ENCODE measurements around the gene AFDN. TPM values are rescaled to one million over a fixed set of nuclear protein-coding genes. Genes with fewer than 3 reads are reported as not detected.

The AFDN gene
- 1 to 10 TPM in 1 of 3 donors, under 1 TPM in 1, not detected in 1; 0.27 to 1.5 TPM for polyA plus RNA-seq

- peak within 1 kb of the TSS; percentile 85 to 90 (median 88) for H3K4me3 Mint-ChIP-seq
- H3K4me1 Mint-ChIP-seq: peaks cover 17 to 27% of the 10 kb centered on the region in 2 donors
- no peak for DNase-seq
- H3K9me3 Mint-ChIP-seq: peaks cover 0 to 7% (median 0%) of the 10 kb centered on the region in 6 donors
- peaks cover 0 to 3% (median 0%) of the 10 kb centered on the region in 3 donors for H3K36me3 Mint-ChIP-seq
- H3K27me3 Mint-ChIP-seq (ENCODE audit: low read depth in 3 of 3): peaks cover 25 to 49% (median 36%) of the 10 kb centered on the region in 3 donors
- peak within 1 kb of the TSS in 4 of 6 donors; percentile 5 to 67 (median 47) for H3K27ac Mint-ChIP-seq
Observed at GRCh38 chr6:167826896-167827582, at the start of gene AFDN. AFDN (plus strand) TSS chr6:167826911; CDS start chr6:167827133, 222 bp downstream.

- Mint-ChIP-seq H3K4me1 (no peaks in the 10 kb centered on the region), H3K9me3 (no peaks in the 10 kb centered on the region), H3K27ac (no peak overlapping the region), H3K27me3 (ENCODE audit: low read depth in 3 of 3) (peaks cover 0 to 8% (median 0%) of the 10 kb centered on the region in 3 donors), H3K4me3 (no peak overlapping the region), H3K36me3 (no peaks in the 10 kb centered on the region)
- DNase-seq: no peak
Observed at GRCh38 chr6:167778497-167779128, 48.1 kb upstream of the AFDN start.

GRCh38 chr6:167779129-167779992 lies 47.4 kb upstream of the AFDN start:
- Mint-ChIP-seq H3K27ac (no peak overlapping the region), H3K27me3 (ENCODE audit: low read depth in 3 of 3) (peaks cover 0 to 8% (median 2%) of the 10 kb centered on the region in 3 donors), H3K36me3 (no peaks in the 10 kb centered on the region), H3K9me3 (no peaks in the 10 kb centered on the region), H3K4me1 (no peaks in the 10 kb centered on the region), H3K4me3 (no peak overlapping the region)
- no peak for DNase-seq

- no peak overlapping the region for H3K27ac Mint-ChIP-seq
- no peaks in the 10 kb centered on the region for H3K36me3 Mint-ChIP-seq
- DNase-seq: no peak
- H3K9me3 Mint-ChIP-seq: no peaks in the 10 kb centered on the region
- H3K4me3 Mint-ChIP-seq: no peak overlapping the region
- peaks cover 0 to 6% (median 2%) of the 10 kb centered on the region in 3 donors for H3K27me3 Mint-ChIP-seq (ENCODE audit: low read depth in 3 of 3)
- H3K4me1 Mint-ChIP-seq: no peaks in the 10 kb centered on the region
Observed at GRCh38 chr6:167779993-167780655, 46.6 kb upstream of the AFDN start.

GRCh38 chr6:167781066-167781767 lies 45.5 kb upstream of the AFDN start:
- Mint-ChIP-seq H3K27ac (no peak overlapping the region), H3K9me3 (no peaks in the 10 kb centered on the region), H3K4me1 (no peaks in the 10 kb centered on the region), H3K36me3 (no peaks in the 10 kb centered on the region), H3K27me3 (ENCODE audit: low read depth in 3 of 3) (peaks cover 0 to 4% (median 2%) of the 10 kb centered on the region in 3 donors), H3K4me3 (no peak overlapping the region)
- no peak for DNase-seq

- Mint-ChIP-seq H3K9me3 (no peaks in the 10 kb centered on the region), H3K27me3 (ENCODE audit: low read depth in 3 of 3) (peaks cover 0 to 5% (median 2%) of the 10 kb centered on the region in 3 donors), H3K4me3 (no peak overlapping the region), H3K4me1 (no peaks in the 10 kb centered on the region), H3K27ac (no peak overlapping the region), H3K36me3 (no peaks in the 10 kb centered on the region)
- DNase-seq: no peak
Observed at GRCh38 chr6:167781868-167782267, 44.8 kb upstream of the AFDN start.

GRCh38 chr6:167782698-167783517 lies 43.8 kb upstream of the AFDN start:
- H3K9me3 Mint-ChIP-seq: no peaks in the 10 kb centered on the region
- no peak overlapping the region for H3K27ac Mint-ChIP-seq
- H3K36me3 Mint-ChIP-seq: no peaks in the 10 kb centered on the region
- no peaks in the 10 kb centered on the region for H3K4me1 Mint-ChIP-seq
- H3K27me3 Mint-ChIP-seq (ENCODE audit: low read depth in 3 of 3): peaks cover 0 to 5% (median 2%) of the 10 kb centered on the region in 3 donors
- DNase-seq: no peak
- H3K4me3 Mint-ChIP-seq: no peak overlapping the region

GRCh38 chr6:167786853-167787675 lies 39.6 kb upstream of the AFDN start:
- Mint-ChIP-seq H3K27me3 (ENCODE audit: low read depth in 3 of 3) (peaks cover 0 to 16% (median 7%) of the 10 kb centered on the region in 3 donors), H3K4me1 (no peaks in the 10 kb centered on the region), H3K9me3 (no peaks in the 10 kb centered on the region), H3K36me3 (no peaks in the 10 kb centered on the region), H3K27ac (no peak overlapping the region), H3K4me3 (no peak overlapping the region)
- no peak for DNase-seq

GRCh38 chr6:167787896-167788562 lies 38.7 kb upstream of the AFDN start:
- Mint-ChIP-seq H3K4me1 (no peaks in the 10 kb centered on the region), H3K4me3 (no peak overlapping the region), H3K9me3 (no peaks in the 10 kb centered on the region), H3K36me3 (no peaks in the 10 kb centered on the region), H3K27ac (no peak overlapping the region), H3K27me3 (ENCODE audit: low read depth in 3 of 3) (peaks cover 2 to 19% (median 7%) of the 10 kb centered on the region in 3 donors)
- DNase-seq: no peak

GRCh38 chr6:167788563-167788903 lies 38.2 kb upstream of the AFDN start:
- Mint-ChIP-seq H3K36me3 (no peaks in the 10 kb centered on the region), H3K9me3 (no peaks in the 10 kb centered on the region), H3K4me3 (no peak overlapping the region), H3K27me3 (ENCODE audit: low read depth in 3 of 3) (peaks cover 2 to 19% (median 7%) of the 10 kb centered on the region in 3 donors), H3K4me1 (no peaks in the 10 kb centered on the region), H3K27ac (no peak overlapping the region)
- DNase-seq: no peak

- DNase-seq: no peak
- no peak overlapping the region for H3K4me3 Mint-ChIP-seq
Observed at GRCh38 chr6:167789358-167789757, 37.4 kb upstream of the AFDN start.

More at GRCh38 chr6:167789358-167789757, 37.4 kb upstream of the AFDN start:
- Mint-ChIP-seq H3K4me1 (no peaks in the 10 kb centered on the region), H3K36me3 (no peaks in the 10 kb centered on the region), H3K27me3 (ENCODE audit: low read depth in 3 of 3) (peaks cover 4 to 24% (median 11%) of the 10 kb centered on the region in 3 donors), H3K27ac (no peak overlapping the region), H3K9me3 (no peaks in the 10 kb centered on the region)

Data from immature natural killer cell (primary cell).